ENCODE measurements around the gene CAPN1.
"Not testable (repeated sequence)": the region's sequence is repeated elsewhere in the genome, so short reads cannot be mapped to it uniquely, and the experiment has no call there.

Gene CAPN1

DNA sequence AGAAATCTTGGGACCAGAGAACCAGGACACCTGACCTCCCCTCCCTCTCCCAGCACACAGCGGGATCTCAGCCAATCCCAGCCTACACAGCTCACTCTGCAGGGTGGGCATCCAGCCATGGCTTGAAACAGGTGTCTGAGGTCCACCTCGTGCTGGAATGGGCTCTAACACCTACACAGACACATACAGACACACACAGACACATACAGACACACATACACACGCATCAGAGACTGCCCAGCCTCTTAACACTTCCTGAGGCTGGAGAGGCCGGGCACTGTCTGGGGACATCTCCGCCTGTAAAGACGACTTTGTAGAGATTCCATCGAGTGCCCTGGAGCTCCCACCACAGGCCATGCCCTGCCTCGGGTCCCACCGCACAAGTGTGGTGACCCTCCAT is 36.7 kb downstream of the CAPN1 start:
- DNase-seq, result peak; percentile 23

- no peak for DNase-seq
Observed at GRCh38 chr11:65219930-65220213, 38.1 kb downstream of the CAPN1 start.

- DNase-seq, result peak; percentile 12
Observed at GRCh38 chr11:65221026-65221425, 39.3 kb downstream of the CAPN1 start.

- DNase-seq, result no peak
Observed at GRCh38 chr11:65223011-65223410, 41.3 kb downstream of the CAPN1 start.

- no peak for DNase-seq
Observed at GRCh38 chr11:65224930-65225278, 43.2 kb downstream of the CAPN1 start.

GRCh38 chr11:65225279-65226102 is 43.8 kb downstream of the CAPN1 start:
- peak; percentile 71 for DNase-seq

GRCh38 chr11:65226103-65226442 is 44.3 kb downstream of the CAPN1 start:
- no peak for DNase-seq

- no peak for DNase-seq
Observed at GRCh38 chr11:65227879-65228278, 46.2 kb downstream of the CAPN1 start.

GRCh38 chr11:65236194-65237059 is 54.7 kb downstream of the CAPN1 start:
- no peak for DNase-seq

DNA sequence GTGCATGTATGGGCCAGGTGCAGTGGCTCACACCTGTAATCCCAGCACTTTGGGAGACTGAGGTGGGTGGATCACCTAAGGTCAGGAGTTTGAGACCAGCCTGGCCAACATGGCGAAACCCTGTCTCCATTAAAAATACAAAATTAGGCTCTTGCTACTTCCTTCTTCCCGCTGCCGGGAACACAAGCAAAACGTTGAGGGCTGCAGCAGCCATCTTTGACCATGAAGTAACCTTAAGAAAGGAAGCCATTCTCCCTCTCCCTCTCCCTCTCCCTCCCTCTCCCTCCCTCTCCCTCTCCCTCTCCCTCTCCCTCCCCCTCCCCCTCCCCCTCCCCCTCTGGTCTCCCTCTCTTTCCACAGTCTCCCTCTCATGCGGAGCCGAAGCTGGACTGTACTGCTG is 56.6 kb downstream of the CAPN1 start:
- DNase-seq, result not testable (repeated sequence)

DNA sequence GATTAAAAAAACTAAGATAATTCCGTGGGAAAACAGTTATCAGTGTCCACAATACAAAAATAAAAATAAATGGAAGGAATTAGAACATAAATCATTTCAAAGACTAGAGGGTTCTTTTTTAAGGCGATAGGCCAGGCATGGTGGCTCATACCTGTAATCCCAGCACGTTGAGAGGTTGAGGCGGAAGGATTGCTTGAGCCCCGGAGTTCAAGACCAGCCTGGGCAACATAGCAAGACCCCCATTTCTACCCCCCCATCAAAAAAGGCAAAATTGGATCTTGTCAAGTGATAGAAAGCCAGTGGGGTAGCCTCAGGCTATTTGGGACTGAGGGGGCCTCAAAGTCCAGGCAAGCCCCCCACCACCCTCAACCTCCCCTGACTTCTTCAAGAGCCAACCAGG is 59.4 kb downstream of the CAPN1 start:
- no peak for DNase-seq

DNA sequence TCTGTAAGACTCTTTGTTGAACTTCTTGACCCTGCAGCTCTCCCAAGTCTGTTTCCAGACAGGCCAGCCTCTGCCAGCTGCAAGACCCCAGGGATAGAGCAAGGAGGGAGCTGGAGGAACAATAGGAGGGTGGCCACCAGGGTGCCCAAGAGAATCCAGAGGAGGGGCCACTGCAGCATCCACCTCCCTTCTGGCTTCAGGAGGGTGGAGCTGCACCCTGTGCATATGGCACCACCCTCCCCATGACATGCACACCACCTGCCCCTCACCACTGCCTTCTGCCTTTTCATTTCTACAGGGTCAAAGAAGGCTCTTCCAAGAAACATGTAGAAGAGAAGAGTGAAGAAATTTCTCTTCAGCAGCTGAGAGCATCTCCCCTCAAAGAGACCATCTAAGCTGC is 60.0 kb downstream of the CAPN1 start:
- no peak for DNase-seq

DNA sequence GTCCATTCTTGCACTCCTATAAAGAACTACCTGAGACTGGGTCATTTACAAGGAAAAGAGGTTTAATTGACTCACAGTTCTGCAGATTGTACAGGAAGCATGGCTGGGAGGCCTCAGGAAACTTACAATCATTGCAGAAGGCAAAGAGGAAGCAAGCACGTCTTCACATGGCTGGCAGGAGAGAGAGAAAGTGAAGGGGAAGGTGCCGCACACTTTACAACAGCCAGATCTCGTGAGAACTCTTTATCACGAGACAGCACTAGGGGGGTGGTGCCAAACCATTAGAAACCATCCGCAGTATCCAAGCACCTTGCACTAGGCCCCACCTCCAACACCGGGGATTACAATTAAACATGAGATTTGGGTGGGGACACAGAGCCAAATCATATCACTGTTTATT is 60.7 kb downstream of the CAPN1 start:
- DNase-seq, result no peak

DNA sequence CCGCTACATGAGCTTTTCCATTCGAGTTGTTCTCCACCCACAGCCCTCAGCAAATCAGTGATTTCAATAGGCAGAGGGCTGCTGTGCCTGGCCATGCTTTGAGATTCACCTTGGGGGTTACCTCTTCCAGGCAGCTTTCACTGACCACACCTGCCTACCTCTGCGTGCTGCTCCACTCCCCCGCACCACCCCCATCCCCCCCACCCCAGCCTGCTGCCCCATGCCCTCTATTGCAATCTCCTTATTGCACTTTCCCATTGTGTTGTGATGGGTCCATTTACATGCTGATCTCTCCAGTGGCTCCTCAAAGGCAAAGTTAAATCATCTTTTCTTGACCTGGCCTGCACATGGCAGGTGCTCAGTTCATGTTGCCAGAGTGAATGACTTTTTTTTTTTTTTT is 62.1 kb downstream of the CAPN1 start:
- DNase-seq, result no peak

- DNase-seq, result not testable (repeated sequence)
Observed at GRCh38 chr11:65245046-65245445, 63.3 kb downstream of the CAPN1 start.

DNA sequence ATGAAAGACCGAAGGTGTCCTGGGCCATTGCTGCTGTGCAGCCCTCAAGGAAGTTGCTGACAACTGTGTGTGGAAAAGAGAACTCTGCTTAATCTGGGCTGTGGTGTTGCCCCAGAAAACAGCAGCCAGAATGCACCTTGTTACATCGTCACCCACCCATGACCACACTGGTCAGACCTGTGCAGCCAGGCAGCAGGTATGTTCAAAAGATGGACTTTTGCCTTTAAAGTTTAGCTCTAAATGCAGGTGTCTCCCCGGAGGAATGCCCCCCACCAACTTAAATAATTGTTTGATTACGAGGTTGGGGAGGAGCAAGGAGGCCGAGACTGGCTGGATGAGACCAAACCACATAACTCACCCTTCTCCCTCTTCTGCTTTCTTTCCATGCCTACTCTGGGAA is 64.8 kb downstream of the CAPN1 start:
- DNase-seq, result no peak

GRCh38 chr11:65248184-65248710 is 66.5 kb downstream of the CAPN1 start:
- DNase-seq, result not testable (repeated sequence)

DNA sequence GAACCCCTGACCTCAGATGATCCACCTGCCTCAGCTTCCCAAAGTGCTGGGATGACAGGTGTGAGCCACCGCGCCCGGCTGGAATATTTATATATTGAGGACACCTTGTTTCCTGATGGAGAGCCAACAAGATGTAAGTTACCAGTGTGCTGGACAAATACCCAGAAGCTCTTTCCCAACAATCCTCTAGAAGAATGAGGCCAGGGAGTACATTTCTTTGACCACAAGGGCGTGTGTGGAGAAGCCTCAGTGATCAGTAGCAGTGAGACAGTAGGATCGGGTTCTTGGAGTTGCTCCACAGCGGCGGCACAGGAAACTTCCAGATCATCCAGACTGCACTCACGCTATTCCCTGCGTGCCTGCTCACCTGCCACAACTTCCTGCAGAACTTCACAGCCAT is 69.7 kb downstream of the CAPN1 start:
- no peak for DNase-seq

DNA sequence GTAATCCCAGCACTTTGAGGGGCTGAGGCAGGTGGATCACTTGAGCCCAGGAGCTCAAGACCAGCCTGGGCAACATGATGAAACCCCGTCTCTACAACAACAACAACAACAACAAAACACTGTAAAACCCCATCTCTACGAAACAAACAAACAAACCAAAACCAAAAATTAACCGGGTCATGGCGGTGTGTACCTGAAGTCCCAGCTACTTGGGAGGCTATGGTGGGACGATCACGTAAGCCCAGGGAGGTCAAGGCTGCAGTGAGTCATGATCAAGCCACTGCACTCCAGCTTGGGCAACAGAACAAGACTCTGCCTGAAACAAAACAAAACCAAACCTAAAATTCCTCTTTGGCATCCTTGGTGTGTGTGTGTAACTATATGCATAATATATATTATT is 73.0 kb downstream of the CAPN1 start:
- no peak for DNase-seq

GRCh38 chr11:65258988-65259387 is 77.3 kb downstream of the CAPN1 start:
- no peak for DNase-seq

GRCh38 chr11:65260302-65260701 is 78.6 kb downstream of the CAPN1 start:
- no peak for DNase-seq

DNA sequence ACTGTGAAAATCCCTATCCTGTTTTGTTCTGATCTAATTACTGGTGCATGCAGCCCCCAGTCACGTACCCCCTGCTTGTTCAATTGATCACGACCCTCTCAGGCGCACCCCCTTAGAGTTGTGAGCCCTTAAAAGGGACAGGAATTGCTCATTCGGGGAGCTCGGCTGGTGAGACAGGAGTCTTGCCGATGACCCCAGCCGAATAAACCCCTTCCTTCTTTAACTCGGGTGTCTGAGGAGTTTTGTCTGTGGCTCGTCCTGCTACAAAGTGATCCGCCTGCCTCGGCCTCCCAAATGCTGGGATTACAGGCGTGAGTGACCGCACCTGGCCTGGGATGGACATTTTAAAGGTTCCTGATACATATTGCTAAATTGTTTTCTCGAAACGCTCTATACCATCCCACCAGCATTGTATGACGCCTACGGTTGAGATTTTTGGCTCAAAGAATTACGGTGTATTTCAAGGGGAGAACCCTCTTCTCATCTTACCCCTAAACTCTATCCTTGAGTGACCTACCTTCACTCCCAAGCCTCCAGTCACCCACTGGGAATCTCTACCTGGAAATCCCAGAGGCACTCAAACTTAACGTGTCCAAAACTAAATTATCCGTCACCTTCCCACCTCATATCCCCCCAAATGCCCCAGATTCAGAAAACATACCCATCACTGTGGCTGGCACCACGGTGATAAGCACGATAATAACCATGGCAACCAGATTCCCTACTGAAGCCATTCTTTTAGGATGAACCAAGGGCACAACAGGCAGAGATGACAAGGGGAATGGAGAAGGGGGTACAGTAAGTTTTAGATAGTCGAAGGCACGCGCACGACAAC is 79.2 kb downstream of the CAPN1 start:
- no peak for DNase-seq

All from right forelimb (tissue), 1 donor.